ENCODE measurements around the gene UBE2J2.
"Not testable (repeated sequence)": the region's sequence is repeated elsewhere in the genome, so short reads cannot be mapped to it uniquely, and the experiment has no call there.

UBE2J2 gene

DNA sequence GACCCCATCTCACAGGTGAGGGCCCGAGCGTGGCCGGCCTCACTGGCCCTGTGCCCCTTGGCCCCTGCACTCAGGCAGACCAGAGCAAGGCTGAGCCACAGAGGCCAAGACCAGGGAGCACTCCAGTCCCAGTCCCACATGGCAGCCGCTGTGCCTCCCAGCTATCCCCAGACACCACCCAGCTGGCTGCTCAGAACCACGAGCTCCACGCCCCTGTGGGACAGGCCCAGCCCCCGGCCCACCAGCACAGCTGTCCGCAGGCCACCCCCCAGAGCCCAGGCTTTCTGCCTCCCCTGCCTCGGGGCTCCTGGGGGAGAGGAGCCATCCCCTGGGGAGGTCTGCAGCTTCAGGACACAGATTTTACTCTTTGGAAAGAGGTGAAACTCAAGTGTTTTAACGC, 18.0 kb downstream of the UBE2J2 start:
- H3K27ac ChIP-seq, result no peak overlapping the region
- TF ChIP-seq, protein P1, sequence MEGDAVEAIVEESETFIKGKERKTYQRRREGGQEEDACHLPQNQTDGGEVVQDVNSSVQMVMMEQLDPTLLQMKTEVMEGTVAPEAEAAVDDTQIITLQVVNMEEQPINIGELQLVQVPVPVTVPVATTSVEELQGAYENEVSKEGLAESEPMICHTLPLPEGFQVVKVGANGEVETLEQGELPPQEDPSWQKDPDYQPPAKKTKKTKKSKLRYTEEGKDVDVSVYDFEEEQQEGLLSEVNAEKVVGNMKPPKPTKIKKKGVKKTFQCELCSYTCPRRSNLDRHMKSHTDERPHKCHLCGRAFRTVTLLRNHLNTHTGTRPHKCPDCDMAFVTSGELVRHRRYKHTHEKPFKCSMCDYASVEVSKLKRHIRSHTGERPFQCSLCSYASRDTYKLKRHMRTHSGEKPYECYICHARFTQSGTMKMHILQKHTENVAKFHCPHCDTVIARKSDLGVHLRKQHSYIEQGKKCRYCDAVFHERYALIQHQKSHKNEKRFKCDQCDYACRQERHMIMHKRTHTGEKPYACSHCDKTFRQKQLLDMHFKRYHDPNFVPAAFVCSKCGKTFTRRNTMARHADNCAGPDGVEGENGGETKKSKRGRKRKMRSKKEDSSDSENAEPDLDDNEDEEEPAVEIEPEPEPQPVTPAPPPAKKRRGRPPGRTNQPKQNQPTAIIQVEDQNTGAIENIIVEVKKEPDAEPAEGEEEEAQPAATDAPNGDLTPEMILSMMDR (IDR thresholded peaks at IDR 0.05), result no peak
- no peak for TF ChIP-seq ZFX (IDR thresholded peaks at IDR 0.05; ENCODE audit: borderline replicate concordance)

DNA sequence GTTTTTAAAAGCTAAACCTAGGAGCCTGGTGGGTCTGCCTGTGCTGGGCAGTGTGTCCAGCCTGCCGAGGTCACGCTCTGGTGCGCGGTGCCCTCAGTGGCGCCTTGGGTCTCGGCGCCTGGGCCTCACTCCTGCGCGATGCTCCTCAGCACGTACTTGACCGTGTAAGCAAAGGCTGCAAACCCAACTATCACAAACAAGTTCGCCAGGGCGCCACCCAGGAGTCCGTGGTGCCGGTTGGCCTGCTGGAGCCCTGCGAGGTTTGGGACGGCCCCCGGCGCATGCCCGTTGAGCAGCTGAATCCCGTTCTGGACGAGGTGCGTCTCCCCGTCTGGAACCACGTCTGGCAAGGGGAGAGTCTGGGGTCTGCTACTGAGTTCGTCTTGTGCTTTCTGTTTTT, 18.6 kb downstream of the UBE2J2 start:
- H3K27ac ChIP-seq, result no peak overlapping the region
- TF ChIP-seq, protein P1 (IDR thresholded peaks at IDR 0.05), result no peak
- no peak for TF ChIP-seq ZFX (IDR thresholded peaks at IDR 0.05; ENCODE audit: borderline replicate concordance)

- no peak overlapping the region for H3K27ac ChIP-seq
- no peak for TF ChIP-seq ZFX (IDR thresholded peaks at IDR 0.05; ENCODE audit: borderline replicate concordance)
- TF ChIP-seq, protein P1 (IDR thresholded peaks at IDR 0.05), result no peak
Measured at GRCh38 chr1:1254667-1254998, 19.0 kb downstream of the UBE2J2 start.

DNA sequence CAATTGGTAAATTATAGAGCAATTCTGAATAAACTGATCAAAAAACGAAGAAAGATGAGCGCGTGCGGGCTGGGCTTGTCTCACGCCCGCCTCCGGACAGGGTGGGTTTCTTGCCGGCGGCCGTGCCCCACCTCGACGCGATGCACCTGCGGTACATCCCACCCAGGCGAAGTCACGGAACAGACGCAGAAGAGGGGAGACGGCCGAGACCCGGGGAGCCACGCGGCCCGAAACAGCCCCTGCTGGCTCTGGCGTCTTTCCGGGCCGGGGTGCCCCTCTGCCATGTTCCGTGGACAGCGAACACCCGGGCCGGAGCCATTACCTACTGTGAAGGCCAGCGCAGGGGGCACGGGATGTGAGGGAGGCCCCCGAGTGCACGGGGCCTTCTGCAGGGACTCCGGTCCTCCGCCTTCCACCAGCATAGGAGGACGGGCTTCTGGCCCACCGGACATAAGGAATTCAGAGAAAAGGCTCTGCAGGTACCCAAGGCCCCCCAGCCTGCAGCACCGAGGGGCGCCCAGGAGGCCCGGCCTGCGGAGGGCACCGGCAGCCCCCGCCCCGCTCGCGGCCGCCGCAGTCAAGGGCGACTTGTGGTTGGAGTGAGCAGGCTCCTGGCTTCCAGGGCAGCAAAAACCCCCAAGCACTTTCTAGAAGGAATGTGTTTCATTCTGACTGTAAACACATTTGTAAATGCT, 19.5 kb downstream of the UBE2J2 start:
- no peak overlapping the region for H3K27ac ChIP-seq
- TF ChIP-seq ZFX (IDR thresholded peaks at IDR 0.05; ENCODE audit: borderline replicate concordance), result no peak
- TF ChIP-seq, protein P1 (IDR thresholded peaks at IDR 0.05), result no peak

DNA sequence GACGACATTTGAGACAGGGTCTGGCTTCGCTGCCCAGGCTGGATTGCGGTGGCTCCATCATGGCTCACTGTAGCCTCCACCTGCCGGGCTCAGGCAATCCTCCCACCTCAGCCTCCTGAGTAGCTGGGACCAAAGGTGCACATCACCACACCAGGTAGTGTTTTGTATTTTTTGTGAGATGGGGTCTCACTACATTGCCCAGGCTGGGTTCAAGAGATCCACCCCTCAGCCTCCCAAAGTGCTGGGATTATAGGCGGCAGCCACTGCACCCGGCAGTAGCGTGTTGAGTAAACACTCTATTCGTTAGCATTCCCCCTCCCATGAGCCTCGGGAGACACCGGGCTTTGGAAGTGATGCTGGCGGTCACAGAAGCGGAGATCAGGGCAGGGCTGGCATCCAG, 20.3 kb downstream of the UBE2J2 start:
- TF ChIP-seq, protein P1 (IDR thresholded peaks at IDR 0.05), result no peak
- no peak for TF ChIP-seq ZFX (IDR thresholded peaks at IDR 0.05; ENCODE audit: borderline replicate concordance)
- H3K27ac ChIP-seq, result no peak overlapping the region

GRCh38 chr1:1250786-1251284, 22.8 kb downstream of the UBE2J2 start:
- peak overlapping the region; percentile 37; the same call in 1 of the 2 replicates for H3K27ac ChIP-seq
- no peak for TF ChIP-seq ZFX (IDR thresholded peaks at IDR 0.05; ENCODE audit: borderline replicate concordance)
- TF ChIP-seq, protein P1 (IDR thresholded peaks at IDR 0.05), result no peak

GRCh38 chr1:1248009-1248913, 25.4 kb downstream of the UBE2J2 start:
- not testable (repeated sequence) for H3K27ac ChIP-seq
